Prostate gland (tissue), 2 donors: ENCODE data around the gene ANAPC1. TPM values are rescaled to one million over a fixed set of nuclear protein-coding genes. Genes with fewer than 3 reads are reported as not detected.
A peak's percentile ranks its signal among the peaks of the same experiment; 100 is the strongest.

ENCODE experiments used
- DNase-seq: peaks from one replicate; pipeline ENCODE4 v3.0.0-alpha.2; 2019; ENCODE audit warnings: low spot score
- H3K27ac ChIP-seq, 2 donors: fragments of 200-600 bp; sonication (generic); 2 replicates each; pipeline ENCODE4 v1.5.1; 2017 to 2019
- H3K27me3 ChIP-seq: fragments of 200-600 bp; sonication (generic); replicated peaks from 2 replicates; pipeline ENCODE4 v1.5.1; 2019; ENCODE audit not compliant: insufficient read depth
- H3K36me3 ChIP-seq, 2 donors: fragments of 200-600 bp; sonication (generic); 1 replicate in 1 of 2; 2 replicates in 1 of 2; pipeline versions ENCODE4 v1.5.1 to v1.8.1; 2017 to 2019
- H3K4me1 ChIP-seq: fragments of 200-600 bp; sonication (generic); replicated peaks from 2 replicates; pipeline ENCODE4 v1.5.1; 2019
- H3K4me3 ChIP-seq, 2 donors: fragments of 200-600 bp; sonication (generic); 2 replicates each; pipeline ENCODE4 v1.5.1; 2017 to 2019
- H3K9me3 ChIP-seq: fragments of 200-600 bp; sonication (generic); 2 replicates; pipeline ENCODE4 v1.5.1; 2017
- POLR2A ChIP-seq: fragments of 450-650 bp; IDR thresholded peaks from one replicate; pipeline ENCODE4 v1.6.1; 2016; ENCODE audit warnings: antibody characterized with exemption, mild to moderate bottlenecking
- POLR2AphosphoS5 ChIP-seq: sonication (generic); formaldehyde crosslinking; IDR thresholded peaks from one replicate; pipeline ENCODE4 v1.6.1; 2017; ENCODE audit warnings: antibody characterized with exemption
- WGBS: methylation state at CpG from one replicate; pipeline ENCODE4 v1.1.5; 2018; 5-methylcytosine and 5-hydroxymethylcytosine counted together
- intact Hi-C: fragments of 100-400 bp; cut with DNase I; formaldehyde crosslinking; loops from one replicate; pipeline ENCODE4 v1.14.2; 2022
- total RNA-seq, 2 donors: library from RNA; depleted of rRNA; stranded (reverse); fragments of >200 nt; gene quantifications; one replicate each; pipeline ENCODE4 v1.1.0, GENCODE V29; 2016
- TF ChIP-seq, protein P1 (sequence below), 4 experiments: fragments of 200-600 bp in 2 of 4; fragments of 450-650 bp in 2 of 4; sonication (generic) in 2 of 4; IDR thresholded peaks; 1 replicate in 3 of 4; 2 replicates in 1 of 4; pipeline ENCODE4 v1.5.1; 2016 to 2019; ENCODE audit warnings: antibody characterized with exemption in 4 of 4, mild to moderate bottlenecking in 2 of 4, moderate library complexity in 2 of 4

ANAPC1 gene, protein sequence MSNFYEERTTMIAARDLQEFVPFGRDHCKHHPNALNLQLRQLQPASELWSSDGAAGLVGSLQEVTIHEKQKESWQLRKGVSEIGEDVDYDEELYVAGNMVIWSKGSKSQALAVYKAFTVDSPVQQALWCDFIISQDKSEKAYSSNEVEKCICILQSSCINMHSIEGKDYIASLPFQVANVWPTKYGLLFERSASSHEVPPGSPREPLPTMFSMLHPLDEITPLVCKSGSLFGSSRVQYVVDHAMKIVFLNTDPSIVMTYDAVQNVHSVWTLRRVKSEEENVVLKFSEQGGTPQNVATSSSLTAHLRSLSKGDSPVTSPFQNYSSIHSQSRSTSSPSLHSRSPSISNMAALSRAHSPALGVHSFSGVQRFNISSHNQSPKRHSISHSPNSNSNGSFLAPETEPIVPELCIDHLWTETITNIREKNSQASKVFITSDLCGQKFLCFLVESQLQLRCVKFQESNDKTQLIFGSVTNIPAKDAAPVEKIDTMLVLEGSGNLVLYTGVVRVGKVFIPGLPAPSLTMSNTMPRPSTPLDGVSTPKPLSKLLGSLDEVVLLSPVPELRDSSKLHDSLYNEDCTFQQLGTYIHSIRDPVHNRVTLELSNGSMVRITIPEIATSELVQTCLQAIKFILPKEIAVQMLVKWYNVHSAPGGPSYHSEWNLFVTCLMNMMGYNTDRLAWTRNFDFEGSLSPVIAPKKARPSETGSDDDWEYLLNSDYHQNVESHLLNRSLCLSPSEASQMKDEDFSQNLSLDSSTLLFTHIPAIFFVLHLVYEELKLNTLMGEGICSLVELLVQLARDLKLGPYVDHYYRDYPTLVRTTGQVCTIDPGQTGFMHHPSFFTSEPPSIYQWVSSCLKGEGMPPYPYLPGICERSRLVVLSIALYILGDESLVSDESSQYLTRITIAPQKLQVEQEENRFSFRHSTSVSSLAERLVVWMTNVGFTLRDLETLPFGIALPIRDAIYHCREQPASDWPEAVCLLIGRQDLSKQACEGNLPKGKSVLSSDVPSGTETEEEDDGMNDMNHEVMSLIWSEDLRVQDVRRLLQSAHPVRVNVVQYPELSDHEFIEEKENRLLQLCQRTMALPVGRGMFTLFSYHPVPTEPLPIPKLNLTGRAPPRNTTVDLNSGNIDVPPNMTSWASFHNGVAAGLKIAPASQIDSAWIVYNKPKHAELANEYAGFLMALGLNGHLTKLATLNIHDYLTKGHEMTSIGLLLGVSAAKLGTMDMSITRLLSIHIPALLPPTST (N-terminal part only)
- 10 to 100 TPM; 48.6 to 49.7 TPM for total RNA-seq

DNA sequence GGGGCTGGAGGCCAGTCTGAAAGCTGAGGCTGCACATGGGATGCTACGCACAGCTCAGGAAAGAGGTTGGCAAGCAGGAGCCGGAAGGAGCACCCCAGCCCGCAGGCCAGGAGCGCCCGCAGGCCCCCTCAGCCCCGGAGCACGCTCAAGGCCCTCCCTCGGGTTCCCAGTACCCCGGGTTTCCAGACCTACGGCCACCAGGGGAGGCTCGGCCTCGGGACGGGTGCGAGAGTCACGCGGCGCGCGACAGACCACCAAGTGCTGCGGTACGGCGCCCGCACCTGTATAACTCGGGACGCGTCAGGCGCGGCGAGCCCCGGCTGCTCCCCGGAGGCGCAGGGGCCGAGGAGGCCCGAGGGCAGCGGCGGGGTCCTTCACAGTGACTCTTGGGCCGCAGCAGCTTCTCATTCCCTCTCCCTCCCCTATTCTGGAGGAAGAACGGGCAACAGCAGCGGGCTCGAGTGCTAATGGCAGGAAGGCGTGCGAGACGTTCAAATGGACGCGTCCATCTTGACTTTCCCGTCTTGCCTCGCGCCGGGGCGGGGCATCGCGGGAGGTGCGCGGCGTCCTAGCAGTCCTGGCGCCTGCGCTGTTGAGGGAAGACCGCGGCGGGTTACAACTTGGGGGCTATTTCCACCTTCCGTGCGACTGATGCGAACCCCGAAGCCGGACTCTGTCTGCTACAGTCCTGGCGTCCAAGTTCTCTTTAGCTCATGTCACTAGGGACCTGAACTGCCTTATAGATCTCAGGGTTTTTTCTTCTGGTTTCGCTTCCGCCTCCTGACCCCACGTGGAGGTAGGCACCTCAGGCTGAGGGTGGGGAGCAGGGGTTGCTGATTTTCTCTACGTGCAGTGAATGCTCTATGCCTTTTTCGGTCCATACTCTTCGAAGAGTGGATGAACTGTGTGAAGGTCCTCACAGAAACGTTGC, at the start of gene ANAPC1:
ANAPC1 (minus strand) TSS at position 533 of the 931 bp plus-strand sequence. CDS start 3,368 bp downstream, outside the sequence.
- intact Hi-C loops: no loop called here
- TF ChIP-seq POLR2AphosphoS5 (peak; percentile 93), POLR2A (peak; percentile 39)
- TF ChIP-seq, protein P1, sequence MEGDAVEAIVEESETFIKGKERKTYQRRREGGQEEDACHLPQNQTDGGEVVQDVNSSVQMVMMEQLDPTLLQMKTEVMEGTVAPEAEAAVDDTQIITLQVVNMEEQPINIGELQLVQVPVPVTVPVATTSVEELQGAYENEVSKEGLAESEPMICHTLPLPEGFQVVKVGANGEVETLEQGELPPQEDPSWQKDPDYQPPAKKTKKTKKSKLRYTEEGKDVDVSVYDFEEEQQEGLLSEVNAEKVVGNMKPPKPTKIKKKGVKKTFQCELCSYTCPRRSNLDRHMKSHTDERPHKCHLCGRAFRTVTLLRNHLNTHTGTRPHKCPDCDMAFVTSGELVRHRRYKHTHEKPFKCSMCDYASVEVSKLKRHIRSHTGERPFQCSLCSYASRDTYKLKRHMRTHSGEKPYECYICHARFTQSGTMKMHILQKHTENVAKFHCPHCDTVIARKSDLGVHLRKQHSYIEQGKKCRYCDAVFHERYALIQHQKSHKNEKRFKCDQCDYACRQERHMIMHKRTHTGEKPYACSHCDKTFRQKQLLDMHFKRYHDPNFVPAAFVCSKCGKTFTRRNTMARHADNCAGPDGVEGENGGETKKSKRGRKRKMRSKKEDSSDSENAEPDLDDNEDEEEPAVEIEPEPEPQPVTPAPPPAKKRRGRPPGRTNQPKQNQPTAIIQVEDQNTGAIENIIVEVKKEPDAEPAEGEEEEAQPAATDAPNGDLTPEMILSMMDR (IDR thresholded peaks at IDR 0.05): no peak
- 0% methylated on average over 25 of the region's 73 CpGs for WGBS
- peak within 1 kb of the TSS; percentile 69 to 76 for H3K4me3 ChIP-seq
- no peaks in the 10 kb centered on the region for H3K27me3 ChIP-seq
- peak within 1 kb of the TSS; percentile 74 to 87 for H3K27ac ChIP-seq
- DNase-seq: peak; percentile 82
- no peaks in the 10 kb centered on the region for H3K36me3 ChIP-seq
- H3K4me1 ChIP-seq: no peaks in the 10 kb centered on the region
- no peaks in the 10 kb centered on the region for H3K9me3 ChIP-seq

DNA sequence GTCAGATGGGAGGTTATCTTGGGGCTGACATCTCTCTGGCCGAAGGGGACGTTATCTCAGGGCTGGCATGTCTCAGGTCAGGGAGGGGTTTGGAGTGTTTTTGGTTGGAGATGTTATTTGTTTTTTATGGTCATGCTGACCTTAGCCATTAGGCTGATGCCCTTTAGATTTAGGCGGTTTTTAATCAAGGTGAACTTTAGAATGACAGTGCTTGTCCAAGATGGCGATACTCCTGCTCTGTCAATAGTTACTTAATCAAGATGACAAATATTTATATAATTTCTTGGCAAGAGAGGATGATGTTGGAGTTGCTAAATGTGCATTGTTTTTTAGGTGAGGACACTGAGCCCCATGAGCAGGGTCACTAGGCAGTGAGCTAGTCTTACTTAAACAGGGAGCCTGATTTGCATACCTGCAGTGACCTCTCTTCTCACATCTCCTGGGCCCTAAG, 48.9 kb upstream of the ANAPC1 start:
- no peak overlapping the region for H3K4me3 ChIP-seq
- intact Hi-C loops: no loop called here
- H3K27ac ChIP-seq: no peak overlapping the region
- TF ChIP-seq, protein P1 (IDR thresholded peaks at IDR 0.05): no peak
- TF ChIP-seq POLR2A (no peak), POLR2AphosphoS5 (no peak)
- H3K9me3 ChIP-seq: no peaks in the 10 kb centered on the region
- H3K36me3 ChIP-seq: no peaks in the 10 kb centered on the region
- no peaks in the 10 kb centered on the region for H3K4me1 ChIP-seq
- WGBS: 84% methylated on average over 4 of the region's 4 CpGs
- no peak for DNase-seq
- H3K27me3 ChIP-seq: no peaks in the 10 kb centered on the region

DNA sequence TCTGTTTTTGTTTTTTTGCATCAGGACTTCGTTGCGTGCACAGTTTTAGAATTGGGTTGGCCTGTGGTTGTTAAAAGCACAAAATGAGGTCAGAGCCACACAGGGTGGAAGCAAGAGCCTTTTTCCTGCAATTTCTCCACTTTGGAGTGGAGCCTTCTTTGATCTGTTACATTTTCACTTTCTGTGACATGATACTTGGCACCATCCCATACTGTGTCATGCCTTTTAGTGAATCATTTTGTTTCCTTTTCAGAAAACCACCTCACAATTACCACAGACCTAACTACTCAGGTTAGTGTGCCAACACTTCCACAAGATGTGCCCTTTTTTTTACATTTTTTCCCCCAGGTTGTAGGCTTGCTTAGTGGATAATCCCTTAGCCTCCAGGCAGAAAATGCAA, 46.9 kb upstream of the ANAPC1 start:
- Histone ChIP-seq H3K4me1 (no peaks in the 10 kb centered on the region), H3K4me3 (no peak overlapping the region), H3K27me3 (no peaks in the 10 kb centered on the region), H3K9me3 (no peaks in the 10 kb centered on the region), H3K36me3 (no peaks in the 10 kb centered on the region), H3K27ac (no peak overlapping the region)
- TF ChIP-seq POLR2AphosphoS5 (no peak), POLR2A (no peak)
- TF ChIP-seq, protein P1 (IDR thresholded peaks at IDR 0.05): no peak
- 43% methylated on average over 2 of the region's 2 CpGs for WGBS
- no peak for DNase-seq
- intact Hi-C loops: no loop called here

DNA sequence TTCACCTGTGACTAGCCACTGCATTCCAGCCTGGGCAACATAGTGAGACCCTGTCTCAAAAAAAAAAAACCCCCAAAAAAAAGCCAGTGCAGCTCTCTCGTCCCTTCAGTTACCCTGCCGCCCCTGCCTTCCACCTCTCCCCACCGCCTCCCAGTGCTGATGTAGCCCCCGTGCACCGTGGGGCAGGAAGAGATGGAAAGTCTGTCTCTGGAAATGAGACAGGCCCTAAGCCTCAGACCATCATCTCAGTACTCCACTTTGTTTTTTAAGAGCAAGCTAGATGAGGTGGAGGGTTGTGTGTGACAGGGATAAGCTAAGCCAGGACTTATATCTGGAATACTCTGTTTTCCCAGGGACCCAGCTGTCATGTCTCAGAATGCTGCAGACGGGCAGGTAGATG, 46.4 kb upstream of the ANAPC1 start:
- intact Hi-C loops: no loop called here
- Histone ChIP-seq H3K27ac (no peak overlapping the region), H3K36me3 (no peaks in the 10 kb centered on the region), H3K9me3 (no peaks in the 10 kb centered on the region), H3K4me3 (no peak overlapping the region), H3K4me1 (no peaks in the 10 kb centered on the region), H3K27me3 (no peaks in the 10 kb centered on the region)
- 86% methylated on average over 6 of the region's 6 CpGs for WGBS
- DNase-seq: no peak
- TF ChIP-seq POLR2AphosphoS5 (no peak), POLR2A (no peak)
- TF ChIP-seq, protein P1 (IDR thresholded peaks at IDR 0.05): no peak
